NB4 (cell line): ENCODE measurements around the gene CHRDL2.
"Not testable (repeated sequence)": the region's sequence is repeated elsewhere in the genome, so short reads cannot be mapped to it uniquely, and the experiment has no call there.

Experiments used
- DNase-seq: peaks from one replicate; pipeline ENCODE4 v3.0.0; 2010; ENCODE audit warnings: low read depth
- H3K4me3 ChIP-seq: one replicate; pipeline ENCODE4 v1.5.1; 2011; ENCODE audit warnings: mild to moderate bottlenecking, low read depth, low read length, moderate library complexity
- CTCF ChIP-seq: IDR thresholded peaks from one replicate; pipeline ENCODE4 v1.5.1; 2012; ENCODE audit warnings: low read depth, low read length
- MAX ChIP-seq: IDR thresholded peaks from 2 replicates; pipeline ENCODE4 v1.6.1; 2011; ENCODE audit warnings: low read depth, low read length
- MYC ChIP-seq: IDR thresholded peaks from 2 replicates; pipeline ENCODE4 v1.6.1; 2011; ENCODE audit warnings: low read depth, low read length
- POLR2A ChIP-seq: IDR thresholded peaks from 2 replicates; pipeline ENCODE4 v1.6.1; 2011; ENCODE audit warnings: mild to moderate bottlenecking; ENCODE audit not compliant: insufficient read length; ENCODE audit errors: extremely low read depth

Gene CHRDL2

GRCh38 chr11:74776546-74776945, 45.3 kb upstream of the CHRDL2 start:
- no peak for DNase-seq
- no peak for TF ChIP-seq MAX
- TF ChIP-seq POLR2A, result no peak
- no peak overlapping the region for H3K4me3 ChIP-seq

GRCh38 chr11:74775762-74776161, 44.5 kb upstream of the CHRDL2 start:
- H3K4me3 ChIP-seq, result no peak overlapping the region
- DNase-seq, result no peak
- TF ChIP-seq MYC, result no peak
- TF ChIP-seq MAX, result no peak
- TF ChIP-seq CTCF, result no peak
- no peak for TF ChIP-seq POLR2A

GRCh38 chr11:74773476-74773875, 42.2 kb upstream of the CHRDL2 start:
- H3K4me3 ChIP-seq, result no peak overlapping the region
- DNase-seq, result no peak
- TF ChIP-seq MYC (no peak), MAX (no peak), CTCF (no peak), POLR2A (no peak)

GRCh38 chr11:74771139-74771538, 39.9 kb upstream of the CHRDL2 start:
- TF ChIP-seq MAX, result no peak
- no peak for TF ChIP-seq MYC
- TF ChIP-seq CTCF, result no peak
- TF ChIP-seq POLR2A, result no peak
- DNase-seq, result no peak
- H3K4me3 ChIP-seq, result no peak overlapping the region

GRCh38 chr11:74770456-74770855, 39.2 kb upstream of the CHRDL2 start:
- DNase-seq, result no peak
- TF ChIP-seq POLR2A, result no peak
- H3K4me3 ChIP-seq, result no peak overlapping the region

- no peak for TF ChIP-seq POLR2A
- TF ChIP-seq MYC, result no peak
- no peak for TF ChIP-seq MAX
- TF ChIP-seq CTCF, result no peak
- no peak for DNase-seq
- H3K4me3 ChIP-seq, result no peak overlapping the region
Observed at GRCh38 chr11:74769055-74769707, 38.0 kb upstream of the CHRDL2 start.

GRCh38 chr11:74768172-74768651, 37.0 kb upstream of the CHRDL2 start:
- DNase-seq, H3K4me3 ChIP-seq: not testable (repeated sequence)

- TF ChIP-seq POLR2A (no peak), CTCF (no peak), MAX (no peak), MYC (no peak)
- no peak overlapping the region for H3K4me3 ChIP-seq
- no peak for DNase-seq
Observed at GRCh38 chr11:74766905-74767304, 35.7 kb upstream of the CHRDL2 start.
